Prostate gland (tissue), 2 donors: ENCODE results near the gene TOGARAM1. TPM values are rescaled to one million over a fixed set of nuclear protein-coding genes. Genes with fewer than 3 reads are reported as not detected.

ENCODE experiments used
- DNase-seq: peaks from one replicate; pipeline ENCODE4 v3.0.0-alpha.2; 2019; ENCODE audit warnings: low spot score
- H3K27ac ChIP-seq, 2 donors: fragments of 200-600 bp; sonication (generic); 2 replicates each; pipeline ENCODE4 v1.5.1; 2017 to 2019
- H3K27me3 ChIP-seq: fragments of 200-600 bp; sonication (generic); replicated peaks from 2 replicates; pipeline ENCODE4 v1.5.1; 2019; ENCODE audit not compliant: insufficient read depth
- H3K36me3 ChIP-seq, 2 donors: fragments of 200-600 bp; sonication (generic); 1 replicate in 1 of 2; 2 replicates in 1 of 2; pipeline versions ENCODE4 v1.5.1 to v1.8.1; 2017 to 2019
- H3K4me1 ChIP-seq: fragments of 200-600 bp; sonication (generic); replicated peaks from 2 replicates; pipeline ENCODE4 v1.5.1; 2019
- H3K4me3 ChIP-seq, 2 donors: fragments of 200-600 bp; sonication (generic); 2 replicates each; pipeline ENCODE4 v1.5.1; 2017 to 2019
- H3K9me3 ChIP-seq: fragments of 200-600 bp; sonication (generic); 2 replicates; pipeline ENCODE4 v1.5.1; 2017
- CTCF ChIP-seq, 4 experiments: fragments of 200-600 bp in 2 of 4; fragments of 450-650 bp in 2 of 4; sonication (generic) in 2 of 4; IDR thresholded peaks; 1 replicate in 3 of 4; 2 replicates in 1 of 4; pipeline ENCODE4 v1.5.1; 2016 to 2019; ENCODE audit warnings: antibody characterized with exemption in 4 of 4, mild to moderate bottlenecking in 2 of 4, moderate library complexity in 2 of 4
- POLR2A ChIP-seq: fragments of 450-650 bp; IDR thresholded peaks from one replicate; pipeline ENCODE4 v1.6.1; 2016; ENCODE audit warnings: antibody characterized with exemption, mild to moderate bottlenecking
- POLR2AphosphoS5 ChIP-seq: sonication (generic); formaldehyde crosslinking; IDR thresholded peaks from one replicate; pipeline ENCODE4 v1.6.1; 2017; ENCODE audit warnings: antibody characterized with exemption
- WGBS: methylation state at CpG from one replicate; pipeline ENCODE4 v1.1.5; 2018; 5-methylcytosine and 5-hydroxymethylcytosine counted together
- intact Hi-C: fragments of 100-400 bp; cut with DNase I; formaldehyde crosslinking; loops from one replicate; pipeline ENCODE4 v1.14.2; 2022
- total RNA-seq, 2 donors: library from RNA; depleted of rRNA; stranded (reverse); fragments of >200 nt; gene quantifications; one replicate each; pipeline ENCODE4 v1.1.0, GENCODE V29; 2016

The TOGARAM1 gene
- total RNA-seq, 2 donors from 2014 or later = 17.9 to 26.8 TPM

- 86% methylated on average over 3 of the region's 3 CpGs for WGBS
- H3K4me1 ChIP-seq = no peaks in the 10 kb centered on the region
- no peaks in the 10 kb centered on the region for H3K9me3 ChIP-seq
- DNase-seq = no peak
- H3K36me3 ChIP-seq = no peaks in the 10 kb centered on the region
- no peaks in the 10 kb centered on the region for H3K27me3 ChIP-seq
- no peak overlapping the region for H3K4me3 ChIP-seq
- TF ChIP-seq POLR2A (no peak), CTCF (IDR thresholded peaks at IDR 0.05) (no peak), POLR2AphosphoS5 (no peak)
- intact Hi-C loops = no loop called here
- no peak overlapping the region for H3K27ac ChIP-seq
Measured at GRCh38 chr14:44995196-44995595, 33.2 kb downstream of the TOGARAM1 start.

GRCh38 chr14:44995770-44996294 lies 33.8 kb downstream of the TOGARAM1 start:
- intact Hi-C loops = no loop called here
- Histone ChIP-seq H3K4me1 (no peaks in the 10 kb centered on the region), H3K36me3 (no peaks in the 10 kb centered on the region), H3K4me3 (no peak overlapping the region), H3K9me3 (no peaks in the 10 kb centered on the region), H3K27ac (no peak overlapping the region), H3K27me3 (no peaks in the 10 kb centered on the region)
- 44% methylated on average over 4 of the region's 4 CpGs for WGBS
- DNase-seq = no peak
- TF ChIP-seq CTCF (IDR thresholded peaks at IDR 0.05) = no peak
- no peak for TF ChIP-seq POLR2A
- TF ChIP-seq POLR2AphosphoS5 = no peak

- Histone ChIP-seq H3K4me1 (no peaks in the 10 kb centered on the region), H3K27me3 (no peaks in the 10 kb centered on the region), H3K36me3 (no peaks in the 10 kb centered on the region)
Measured at GRCh38 chr14:45003924-45004323, 41.9 kb downstream of the TOGARAM1 start.

GRCh38 chr14:45015133-45015532 lies 53.1 kb downstream of the TOGARAM1 start:
- Histone ChIP-seq H3K9me3 (no peaks in the 10 kb centered on the region), H3K27me3 (no peaks in the 10 kb centered on the region), H3K27ac (no peak overlapping the region), H3K36me3 (no peaks in the 10 kb centered on the region), H3K4me1 (no peaks in the 10 kb centered on the region), H3K4me3 (no peak overlapping the region)
- WGBS = 99% methylated on average over 3 of the region's 3 CpGs
- TF ChIP-seq POLR2AphosphoS5 = no peak
- no peak for TF ChIP-seq POLR2A
- TF ChIP-seq CTCF (IDR thresholded peaks at IDR 0.05) = no peak
- no peak for DNase-seq
- intact Hi-C loops = no loop called here

More at GRCh38 chr14:45003924-45004323, 41.9 kb downstream of the TOGARAM1 start:
- intact Hi-C loops = no loop called here
- no peak overlapping the region for H3K27ac ChIP-seq
- DNase-seq = no peak
- H3K9me3 ChIP-seq = no peaks in the 10 kb centered on the region
- TF ChIP-seq POLR2AphosphoS5 (peak; percentile 16), POLR2A (no peak), CTCF (IDR thresholded peaks at IDR 0.05) (no peak)
- H3K4me3 ChIP-seq = no peak overlapping the region
- WGBS = 52% methylated on average over 2 of the region's 2 CpGs

- no peaks in the 10 kb centered on the region for H3K27me3 ChIP-seq
- DNase-seq = no peak
- H3K4me3 ChIP-seq = no peak overlapping the region
- no peak overlapping the region for H3K27ac ChIP-seq
- intact Hi-C loops = no loop called here
- no peaks in the 10 kb centered on the region for H3K9me3 ChIP-seq
- no peak for TF ChIP-seq CTCF (IDR thresholded peaks at IDR 0.05)
- TF ChIP-seq POLR2A = no peak
- TF ChIP-seq POLR2AphosphoS5 = no peak
- WGBS = 95% methylated on average over 2 of the region's 2 CpGs
- H3K36me3 ChIP-seq = no peaks in the 10 kb centered on the region
- no peaks in the 10 kb centered on the region for H3K4me1 ChIP-seq
Measured at GRCh38 chr14:45028107-45028626, 66.2 kb downstream of the TOGARAM1 start.
